GM19328 (cell line): ENCODE measurements around the gene P2RX7.

Source experiments
- ATAC-seq: cut with Tn5 transposase; IDR thresholded peaks from one replicate; pipeline ENCODE4 v1.9.1; 2021; ENCODE audit warnings: mild to moderate bottlenecking, moderate library complexity; ENCODE audit not compliant: unreplicated experiment

The P2RX7 gene

DNA sequence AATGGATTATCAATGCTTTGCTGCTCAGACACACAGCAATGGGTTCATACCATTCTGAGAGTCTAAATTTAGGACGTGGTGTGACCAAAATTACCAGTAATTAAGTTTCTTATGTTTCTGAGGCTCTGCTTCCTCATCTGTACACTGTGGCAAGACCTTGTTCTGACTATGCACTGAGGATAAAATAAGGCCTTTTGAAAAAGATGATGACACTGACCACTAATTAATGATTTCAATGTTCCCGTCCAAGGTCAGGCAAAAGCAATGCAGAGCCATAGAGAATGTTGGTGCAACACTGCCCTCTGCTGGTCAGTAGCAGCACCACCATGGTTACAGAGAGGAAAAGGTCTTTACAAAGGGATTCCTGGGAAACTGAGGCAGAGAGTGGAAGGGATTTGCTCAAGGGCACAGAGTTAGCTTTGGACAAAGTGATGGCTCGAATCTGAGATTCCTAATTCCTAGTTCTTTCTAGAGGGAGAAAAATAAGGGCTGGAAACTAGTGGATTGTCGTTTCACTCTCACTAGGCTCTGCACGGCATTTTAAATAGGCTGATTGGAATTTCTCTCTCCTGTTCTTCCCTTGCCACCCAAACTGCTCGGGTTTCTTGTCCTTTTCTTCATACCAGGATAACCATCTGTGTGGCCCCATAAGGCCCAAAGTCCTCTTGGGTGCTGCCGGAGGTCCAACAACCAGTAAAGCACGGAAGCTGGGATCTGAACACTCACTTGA is 22.3 kb upstream of the P2RX7 start:
- ATAC-seq, result no peak

DNA sequence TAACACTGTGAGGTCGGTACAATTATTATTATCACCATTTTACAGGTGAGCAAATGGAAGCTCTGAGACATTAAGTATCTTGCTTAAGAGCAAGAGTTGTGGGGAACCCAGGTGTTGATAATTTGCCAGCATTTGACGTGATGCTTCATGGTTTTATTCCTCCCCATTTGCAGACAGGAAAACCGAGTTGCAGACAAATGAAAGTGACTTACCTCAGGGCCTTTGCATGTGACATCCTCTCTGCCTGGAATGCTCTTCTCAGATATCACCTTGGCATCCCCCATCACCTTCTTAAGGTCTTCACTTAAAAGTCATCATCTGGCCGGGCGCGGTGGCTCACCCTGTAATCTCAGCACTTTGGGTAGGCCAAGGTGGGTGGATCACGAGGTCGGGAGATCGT is 21.0 kb upstream of the P2RX7 start:
- no peak for ATAC-seq

DNA sequence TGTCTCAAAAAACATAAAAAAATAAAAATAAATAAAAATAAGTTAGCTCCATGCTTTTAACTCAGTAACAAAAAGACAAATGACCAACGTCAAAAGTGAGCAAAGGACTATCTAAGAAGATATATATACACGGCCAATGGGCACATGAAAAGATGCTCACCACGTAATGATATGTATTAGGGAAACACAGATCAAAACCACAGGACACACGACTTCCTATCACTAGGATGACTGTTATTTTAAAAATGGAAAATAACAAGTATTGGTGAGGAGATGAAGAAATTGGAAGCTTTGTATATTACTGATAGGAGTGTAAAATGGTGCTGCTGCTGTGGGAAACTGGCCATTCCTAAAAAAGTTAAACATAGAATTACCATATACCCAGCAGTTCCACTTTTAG is 20.2 kb upstream of the P2RX7 start:
- ATAC-seq, result no peak

DNA sequence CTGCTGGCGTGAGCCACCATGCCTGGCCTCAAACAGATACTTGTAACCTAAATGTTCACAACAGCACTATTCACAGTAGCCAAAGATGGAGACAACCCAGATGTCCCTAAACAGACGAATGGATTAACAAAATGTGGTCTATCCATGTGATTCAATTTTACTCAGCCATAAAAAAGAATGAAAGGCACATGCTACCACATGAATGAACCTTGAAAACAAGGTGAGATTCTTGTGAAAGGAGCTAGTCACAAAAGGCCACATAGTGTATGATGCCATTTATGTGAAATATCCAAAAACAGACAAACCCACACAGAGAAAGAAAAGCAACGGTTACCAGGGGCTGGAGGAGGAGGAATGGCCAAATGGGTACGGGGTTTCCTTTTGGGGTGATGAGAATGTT is 19.6 kb upstream of the P2RX7 start:
- ATAC-seq, result no peak

DNA sequence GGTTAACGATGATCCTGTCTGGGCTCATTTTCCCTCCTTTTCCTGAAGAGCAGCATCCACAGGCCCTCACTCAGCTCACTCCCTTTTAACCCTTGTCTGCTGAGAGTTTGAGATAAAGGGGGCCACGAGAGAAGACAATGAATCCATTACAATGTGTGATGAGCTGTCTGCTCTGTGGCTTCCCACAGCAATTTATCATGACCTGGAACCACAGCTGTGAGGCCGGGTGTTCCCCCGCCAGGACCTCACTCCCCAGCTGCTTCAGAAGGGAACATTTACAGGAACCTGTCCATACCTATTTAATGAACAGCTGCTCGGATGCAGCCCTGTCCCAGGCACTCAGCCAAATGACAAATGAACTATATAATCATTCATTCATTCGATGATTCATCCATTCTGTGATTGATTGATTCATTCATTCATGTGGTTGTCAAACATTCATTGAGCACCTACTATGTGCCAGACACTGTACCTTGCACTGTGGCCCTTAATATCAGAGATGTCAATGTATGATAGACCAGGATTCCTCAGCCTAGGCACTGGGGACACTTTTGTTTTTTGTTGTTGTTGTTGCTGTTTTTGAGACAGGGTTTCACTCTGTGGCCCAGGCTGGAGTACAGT is 18.5 kb upstream of the P2RX7 start:
- no peak for ATAC-seq

DNA sequence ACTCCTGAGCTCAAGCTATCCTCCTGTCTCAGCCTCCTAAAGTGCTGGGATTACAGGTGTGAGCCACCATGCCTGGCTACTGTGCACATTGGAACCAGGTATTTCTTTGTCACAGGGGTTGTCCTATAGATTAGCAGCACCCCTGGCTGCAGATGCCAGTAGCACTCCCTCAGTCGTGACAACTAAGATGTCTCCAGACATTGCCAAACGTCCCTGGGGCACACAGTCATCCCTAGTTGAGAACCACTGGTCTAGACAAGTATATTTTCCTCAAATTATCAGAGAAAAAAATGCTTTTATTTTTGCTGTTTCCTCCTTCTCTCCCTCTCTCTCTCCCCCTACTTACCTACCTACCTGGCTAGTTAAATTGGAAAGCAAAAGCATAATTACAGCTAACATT is 17.9 kb upstream of the P2RX7 start:
- ATAC-seq, result no peak

DNA sequence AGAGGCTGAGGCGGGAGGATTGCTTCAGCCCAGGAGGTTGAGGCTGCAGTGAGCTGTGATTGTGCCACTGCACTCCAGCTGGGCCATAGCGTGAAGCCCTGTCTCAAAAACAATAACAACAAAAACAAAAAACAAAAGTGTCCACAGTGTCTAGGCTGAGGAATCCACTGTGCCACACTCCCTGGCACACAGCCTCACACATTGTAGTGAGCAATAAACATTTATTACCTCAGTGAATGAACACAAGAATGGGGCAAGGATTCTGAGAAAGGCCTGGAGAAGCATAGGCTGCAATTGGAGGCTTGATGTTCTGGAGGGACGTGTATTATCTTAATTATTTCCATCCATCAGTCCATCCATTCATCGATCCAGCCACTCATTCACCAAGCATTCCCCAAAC is 17.1 kb upstream of the P2RX7 start:
- no peak for ATAC-seq

DNA sequence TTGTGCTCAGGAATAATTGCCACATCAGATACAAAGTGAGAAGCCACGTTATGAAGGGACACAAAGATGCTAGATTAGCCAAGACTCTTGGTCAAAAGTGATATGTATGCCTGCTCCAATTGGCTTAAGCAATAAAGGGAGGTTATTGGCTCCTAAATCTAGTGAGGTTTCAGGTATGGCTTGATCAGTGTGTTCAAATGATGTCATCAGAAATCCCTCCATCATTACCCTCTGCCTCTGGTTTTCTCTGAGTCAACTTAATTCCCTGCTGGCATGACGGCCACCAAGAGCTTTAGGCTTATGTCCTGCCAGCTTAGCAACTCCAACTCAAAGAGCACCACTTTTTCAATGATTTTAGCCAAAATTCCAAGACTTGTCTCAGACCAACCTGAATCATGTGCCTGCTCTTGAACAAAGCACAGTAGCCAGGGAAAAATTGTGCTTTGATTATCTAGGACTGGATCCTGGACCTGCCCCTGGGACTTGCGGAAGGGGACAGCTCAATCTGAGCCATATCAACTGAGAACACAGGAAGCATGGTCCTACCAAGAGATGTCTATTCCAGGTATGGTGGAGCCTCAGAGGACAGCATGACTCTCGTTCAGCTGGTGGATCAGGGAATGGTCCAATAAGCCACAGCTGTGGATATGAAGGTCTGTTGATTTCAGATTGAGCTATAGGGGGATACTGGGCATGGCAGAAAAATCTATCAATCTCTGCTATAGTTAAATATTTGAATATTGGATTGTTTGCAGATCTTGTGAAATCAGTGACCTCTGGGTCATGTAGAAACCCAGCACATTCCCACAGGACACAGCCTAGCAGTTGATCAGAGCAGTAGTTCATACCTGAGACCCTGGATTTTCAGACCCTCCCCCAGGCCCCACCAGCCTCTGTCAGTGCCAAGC is 16.1 kb upstream of the P2RX7 start:
- ATAC-seq, result no peak

DNA sequence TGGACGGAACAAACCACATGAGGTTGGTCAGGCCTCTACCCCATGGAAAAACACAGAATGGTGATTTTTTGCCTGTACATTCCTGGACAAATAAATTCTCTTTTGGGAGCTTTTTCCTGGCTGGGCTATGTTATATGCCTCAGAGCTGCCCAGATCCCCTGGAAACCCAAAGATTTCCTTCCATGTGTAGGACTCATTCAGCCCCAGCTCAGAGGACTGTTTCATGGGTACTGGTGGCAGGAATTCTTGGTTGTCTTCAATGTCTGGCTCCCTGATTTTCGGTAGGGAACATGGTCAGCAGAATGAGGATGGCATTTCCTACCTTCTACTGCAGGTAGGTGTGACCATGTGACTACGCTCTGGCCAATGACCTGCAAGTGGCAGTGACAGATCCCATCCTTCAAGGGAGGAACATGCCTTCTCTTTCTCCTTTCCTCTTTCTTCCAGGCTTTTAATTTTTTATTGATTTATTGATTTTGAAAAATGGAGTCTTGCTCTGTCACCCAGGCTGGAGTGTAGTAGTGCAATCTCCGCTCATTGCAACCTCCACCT is 15.4 kb upstream of the P2RX7 start:
- ATAC-seq, result no peak

DNA sequence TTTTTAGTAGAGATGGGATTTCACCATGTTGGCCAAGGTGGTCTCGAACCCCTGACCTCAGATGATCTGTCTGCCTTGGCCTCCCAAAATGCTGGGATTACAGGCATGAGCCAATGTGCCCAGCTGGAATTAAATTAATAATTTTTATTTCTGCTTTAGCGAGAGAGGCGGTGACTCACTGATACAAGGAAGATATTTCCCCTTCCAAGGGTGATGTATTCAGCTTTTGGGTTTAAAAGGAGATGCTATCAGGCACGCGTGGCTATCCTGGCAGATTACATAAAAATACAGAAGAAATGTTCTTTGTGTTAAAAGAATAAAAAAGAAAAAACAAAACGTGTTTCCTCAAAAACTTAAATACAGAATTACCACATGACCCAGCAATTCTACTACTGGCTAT is 12.4 kb upstream of the P2RX7 start:
- ATAC-seq, result no peak

DNA sequence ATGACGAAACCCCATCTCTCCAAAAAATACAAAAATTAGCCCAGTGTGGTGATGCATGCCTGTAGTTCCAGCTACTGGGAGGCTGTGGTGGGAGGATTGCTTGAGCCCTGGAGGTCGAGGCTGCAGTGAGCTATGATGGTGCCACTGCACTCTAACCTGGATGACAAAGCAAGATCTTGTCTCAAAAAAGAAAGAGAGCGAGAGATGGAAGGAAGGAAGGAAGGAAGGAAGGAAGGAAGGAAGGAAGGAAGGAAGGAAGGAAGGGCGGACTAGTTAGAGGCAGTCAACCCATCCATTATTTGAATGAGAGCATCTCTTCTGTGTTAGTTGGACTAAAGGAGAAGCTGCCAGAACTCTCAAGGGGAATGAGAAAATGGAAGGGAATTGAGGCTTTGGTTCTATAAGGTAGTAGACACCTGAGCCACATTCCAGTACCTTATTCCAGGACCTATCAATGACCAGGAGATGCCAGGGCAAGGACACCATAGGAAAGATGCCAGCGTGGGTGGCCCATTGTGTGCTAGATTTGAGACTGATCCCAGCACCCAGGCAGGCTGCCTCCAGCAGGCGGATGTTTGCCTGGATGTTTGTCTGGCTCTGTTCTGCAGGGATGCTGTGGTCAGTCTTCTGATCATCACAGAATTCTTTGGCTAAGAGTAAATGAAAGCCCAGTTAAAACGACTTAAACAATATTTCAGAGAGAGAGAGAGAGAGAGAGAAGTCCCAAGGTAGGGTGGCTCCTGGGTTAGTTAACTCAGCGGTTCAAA is 11.5 kb upstream of the P2RX7 start:
- no peak for ATAC-seq

DNA sequence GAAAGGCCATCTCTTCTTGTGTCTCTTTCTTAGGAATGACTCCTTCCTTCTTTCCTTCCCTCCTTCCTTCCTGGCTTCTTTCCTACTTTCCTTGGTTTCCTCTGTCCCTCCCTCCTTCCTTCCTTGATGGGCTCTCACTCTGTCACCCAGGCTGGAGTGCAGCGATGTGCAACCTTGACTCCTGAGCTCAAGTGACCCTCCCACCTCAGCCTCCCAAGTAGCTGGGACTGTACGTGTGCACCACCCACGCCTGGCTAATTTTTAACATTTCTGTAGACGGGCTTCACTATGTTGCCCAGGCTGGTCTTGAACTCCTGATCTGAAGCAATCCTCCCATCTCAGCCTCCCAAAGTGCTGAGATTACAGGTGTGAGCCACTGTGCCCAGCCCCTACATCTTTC is 10.9 kb upstream of the P2RX7 start:
- ATAC-seq, result no peak

DNA sequence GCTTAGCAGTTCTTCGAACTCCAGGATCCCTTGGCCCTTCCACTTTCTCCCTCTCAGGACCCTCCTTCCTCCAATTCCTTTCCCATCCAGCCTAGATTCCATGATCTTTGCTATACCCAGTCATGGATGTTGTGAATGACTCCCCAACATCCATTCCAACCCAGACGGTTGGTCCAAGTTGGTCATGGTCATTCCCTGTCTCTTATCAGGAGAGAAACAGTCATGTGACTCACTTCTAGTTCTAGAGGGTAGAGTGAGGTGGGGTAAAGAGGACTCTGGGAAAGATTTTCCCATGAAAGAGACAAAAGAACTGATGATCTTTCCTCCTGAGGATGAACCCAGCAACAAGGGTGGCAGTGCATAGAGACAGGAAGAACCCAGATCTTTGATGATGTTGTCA is 9.2 kb upstream of the P2RX7 start:
- no peak for ATAC-seq

DNA sequence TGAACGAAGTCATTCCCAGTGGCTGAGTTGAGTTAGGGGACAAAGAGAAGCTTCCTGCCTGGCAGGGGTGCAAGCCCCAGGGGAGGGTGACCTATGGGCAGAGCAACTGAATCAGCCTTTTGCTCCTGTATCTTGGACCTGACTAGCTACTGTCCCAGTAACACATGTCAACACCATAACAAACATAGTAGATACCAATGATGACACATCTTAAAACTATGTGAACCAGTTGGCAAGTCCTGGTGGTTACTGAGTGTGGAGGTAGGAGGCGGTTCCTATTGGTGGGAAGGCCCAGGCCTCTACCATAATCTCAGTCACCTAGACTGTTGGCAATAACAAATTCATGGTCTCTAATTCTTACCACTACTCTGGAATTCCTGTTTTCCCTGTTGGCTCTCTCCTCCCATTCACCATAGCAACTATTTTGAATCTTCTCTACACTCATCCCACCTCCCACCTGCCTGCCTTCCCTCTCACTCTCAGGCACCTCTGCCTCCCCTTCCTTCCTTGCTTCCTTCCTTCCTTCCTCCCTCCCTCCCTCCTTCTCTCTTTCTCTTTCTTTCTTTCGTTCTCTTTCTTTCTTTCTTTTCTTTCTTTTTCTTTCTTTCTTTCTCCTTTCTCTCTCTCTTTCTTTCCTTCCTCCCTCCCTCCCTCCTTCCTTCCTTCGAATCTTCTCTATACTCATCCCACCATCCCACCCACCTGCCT is 8.1 kb upstream of the P2RX7 start:
- ATAC-seq, result no peak

DNA sequence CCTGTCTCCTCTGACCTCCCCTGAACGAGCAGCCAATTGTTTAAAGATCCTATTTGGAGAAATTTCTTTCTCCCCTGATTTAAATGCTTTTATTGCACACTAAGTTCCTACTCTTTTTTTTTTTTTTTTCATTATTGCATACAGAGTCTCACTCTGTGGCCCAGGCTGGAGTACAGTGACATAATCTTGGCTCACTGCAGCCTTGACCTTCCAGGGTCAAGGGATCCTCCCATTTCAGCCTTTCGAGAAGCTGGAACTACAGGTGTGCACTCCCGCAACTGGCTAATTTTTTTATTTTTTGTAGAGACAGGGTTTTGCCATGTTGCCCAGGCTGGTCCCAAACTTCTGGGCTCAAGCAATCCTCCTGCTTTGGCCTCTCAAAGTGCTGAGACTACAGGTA is 5.2 kb upstream of the P2RX7 start:
- no peak for ATAC-seq

DNA sequence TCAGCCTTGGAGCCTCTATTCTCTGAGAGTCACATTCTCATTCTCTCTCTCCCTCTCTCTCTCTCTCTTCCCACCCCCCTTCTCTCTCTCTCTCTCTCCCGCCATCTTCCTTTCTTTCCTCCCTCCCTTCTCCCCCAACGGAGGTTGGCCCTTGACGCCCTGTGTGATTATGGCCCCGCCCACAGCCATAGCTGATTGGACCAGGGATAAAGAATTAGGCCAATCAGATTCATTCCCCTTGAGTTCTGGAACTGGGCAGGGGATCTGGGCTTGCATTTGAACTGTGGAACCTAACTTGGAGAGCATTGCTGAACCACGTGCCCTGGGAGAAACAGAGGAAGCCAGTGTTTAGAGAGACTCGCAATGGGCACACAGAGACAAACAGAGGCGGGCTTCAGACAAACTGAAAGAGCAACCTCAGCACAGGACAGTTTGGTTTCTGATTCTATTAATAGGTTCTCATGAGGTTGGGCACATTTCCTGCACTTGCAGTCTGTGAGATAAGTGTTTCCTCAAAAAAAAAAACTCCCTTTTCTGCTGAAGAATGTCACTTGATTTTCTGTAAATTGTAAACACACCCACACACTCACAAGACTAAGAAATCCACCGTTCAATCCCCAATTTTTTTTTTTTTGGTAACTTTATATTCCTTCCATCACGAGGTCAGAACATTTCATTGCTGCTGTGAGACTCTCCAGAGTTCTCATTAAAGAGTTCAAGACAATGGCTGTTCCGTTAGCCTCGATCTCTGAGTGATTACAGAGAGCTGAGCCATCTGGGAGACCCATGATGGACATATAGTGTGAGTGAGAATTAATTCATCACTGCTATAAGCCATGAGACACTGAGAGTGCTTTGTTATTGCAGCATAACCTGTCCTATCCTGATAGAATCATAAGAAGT is 3.5 kb upstream of the P2RX7 start:
- ATAC-seq, result peak; percentile 70

DNA sequence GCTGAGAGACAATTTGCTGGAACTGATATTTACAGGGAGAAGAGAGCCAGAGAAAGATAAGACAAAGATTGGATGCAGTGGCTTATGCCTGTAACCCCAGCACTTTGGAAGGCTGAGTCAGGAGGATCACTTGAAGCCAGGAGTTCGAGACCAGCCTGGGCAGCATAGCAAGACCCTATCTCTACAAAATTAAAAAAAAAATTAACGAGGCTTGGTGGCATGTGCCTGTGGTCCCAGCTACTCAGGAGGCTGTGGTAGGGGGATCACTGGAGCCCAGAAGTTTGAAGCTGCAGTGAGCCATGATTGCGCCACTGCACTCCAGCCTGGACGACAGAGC is 2.9 kb upstream of the P2RX7 start:
- no peak for ATAC-seq

DNA sequence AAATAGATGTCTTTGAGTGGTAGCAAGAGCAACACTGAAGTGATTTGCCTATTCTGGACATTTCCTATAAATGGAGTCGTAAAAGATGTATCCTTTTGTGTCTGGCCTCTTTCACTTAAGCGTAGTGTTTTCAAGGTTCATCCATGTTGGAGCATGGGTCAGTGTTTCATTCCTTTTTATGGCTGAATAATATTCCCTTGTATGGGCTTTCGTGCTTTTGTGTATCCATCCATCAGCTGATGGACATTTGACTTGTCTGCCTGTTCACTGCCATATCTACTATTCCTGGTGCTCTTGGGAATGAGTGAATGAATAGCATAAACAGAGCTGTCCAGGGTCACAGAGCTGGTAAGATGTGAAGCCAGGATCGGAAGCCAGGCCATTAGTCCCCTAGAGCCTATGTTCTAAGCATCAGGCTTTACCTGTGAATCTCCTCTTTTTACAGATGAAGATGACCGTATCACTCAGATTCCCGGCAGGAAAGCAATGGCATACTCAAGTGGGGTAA is 1.8 kb upstream of the P2RX7 start:
- no peak for ATAC-seq

DNA sequence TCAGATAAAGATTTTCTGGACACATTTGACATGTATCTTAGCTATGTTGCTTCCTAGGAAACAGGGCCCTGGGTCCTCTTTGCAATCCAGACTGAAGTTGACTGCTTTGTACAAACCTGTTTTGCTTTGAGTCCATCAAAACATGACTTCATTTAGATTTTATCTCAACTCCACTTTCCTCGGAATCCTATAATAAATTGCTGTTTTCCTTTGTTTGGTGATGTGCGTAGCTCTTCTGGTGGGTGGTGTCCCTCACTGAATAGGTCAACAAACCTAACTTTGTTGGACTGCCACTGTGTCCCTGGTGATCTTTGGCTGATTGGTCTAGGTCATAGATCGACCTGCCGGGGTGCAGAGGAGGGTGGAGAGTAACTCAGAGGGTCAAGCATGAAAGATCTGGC is 735 bp upstream of the P2RX7 start:
- ATAC-seq, result no peak
